ENCODE data around the gene C3orf70. TPM values are rescaled to one million over a fixed set of nuclear protein-coding genes. Genes with fewer than 3 reads are reported as not detected.

Gene C3orf70
- total RNA-seq, 1 donor from 2014 or later, result 5.7 TPM

DNA sequence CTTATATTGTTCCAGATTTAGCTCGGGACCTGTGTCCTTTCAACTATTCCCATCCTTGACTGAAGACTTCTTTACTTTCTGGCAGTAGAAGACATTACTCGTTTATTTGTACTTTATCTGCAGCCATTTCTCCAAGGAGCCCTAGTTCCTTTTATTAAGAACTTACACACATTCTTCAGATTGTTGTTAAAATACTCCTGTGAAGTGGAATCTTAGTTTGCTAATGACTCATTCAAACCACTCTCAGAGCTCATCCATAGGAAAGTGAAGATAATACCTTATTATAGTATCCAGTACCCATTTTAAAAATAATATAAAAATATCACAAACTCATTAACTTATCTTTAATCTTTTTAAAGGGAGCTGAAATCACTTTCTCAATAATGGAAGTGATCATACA lies 63.5 kb downstream of the C3orf70 start:
- no peaks in the 10 kb centered on the region for H3K4me1 ChIP-seq (ENCODE audit: insufficient read depth, low read length)
- H3K27me3 ChIP-seq (ENCODE audit: insufficient read depth, low read length), result no peaks in the 10 kb centered on the region
- H3K36me3 Mint-ChIP-seq (ENCODE audit: low read depth, unreplicated experiment), result no peaks in the 10 kb centered on the region
- H3K4me2 ChIP-seq (ENCODE audit: low read length), result no peak overlapping the region
- FAIRE-seq (no peak), DNase-seq (ENCODE audit: low read depth) (peak; percentile 59)
- H3K4me3 ChIP-seq (ENCODE audit: insufficient read depth, low read depth, low read length), result no peak overlapping the region
- H3K27ac Mint-ChIP-seq (ENCODE audit: unreplicated experiment), result peak overlapping the region; percentile 71
- H3K36me3 ChIP-seq (ENCODE audit: insufficient read depth, low read length), result no peaks in the 10 kb centered on the region
- no peak overlapping the region for H3K9ac ChIP-seq (ENCODE audit: low read length)
- H4K20me1 ChIP-seq (ENCODE audit: insufficient read depth, low read length), result no peaks in the 10 kb centered on the region
- no peaks in the 10 kb centered on the region for H3K9me3 ChIP-seq (ENCODE audit: insufficient read depth, low read depth, low read length)
- peaks cover 20% of the 10 kb centered on the region for H3K4me1 Mint-ChIP-seq (ENCODE audit: low read depth, unreplicated experiment)
- peak overlapping the region; percentile 30 for H3K4me3 Mint-ChIP-seq (ENCODE audit: unreplicated experiment)
- H3K27me3 Mint-ChIP-seq (ENCODE audit: low read depth, unreplicated experiment), result no peaks in the 10 kb centered on the region
- H2AFZ ChIP-seq (ENCODE audit: low read depth, low read length), result no peak overlapping the region
- TF ChIP-seq, protein P1, sequence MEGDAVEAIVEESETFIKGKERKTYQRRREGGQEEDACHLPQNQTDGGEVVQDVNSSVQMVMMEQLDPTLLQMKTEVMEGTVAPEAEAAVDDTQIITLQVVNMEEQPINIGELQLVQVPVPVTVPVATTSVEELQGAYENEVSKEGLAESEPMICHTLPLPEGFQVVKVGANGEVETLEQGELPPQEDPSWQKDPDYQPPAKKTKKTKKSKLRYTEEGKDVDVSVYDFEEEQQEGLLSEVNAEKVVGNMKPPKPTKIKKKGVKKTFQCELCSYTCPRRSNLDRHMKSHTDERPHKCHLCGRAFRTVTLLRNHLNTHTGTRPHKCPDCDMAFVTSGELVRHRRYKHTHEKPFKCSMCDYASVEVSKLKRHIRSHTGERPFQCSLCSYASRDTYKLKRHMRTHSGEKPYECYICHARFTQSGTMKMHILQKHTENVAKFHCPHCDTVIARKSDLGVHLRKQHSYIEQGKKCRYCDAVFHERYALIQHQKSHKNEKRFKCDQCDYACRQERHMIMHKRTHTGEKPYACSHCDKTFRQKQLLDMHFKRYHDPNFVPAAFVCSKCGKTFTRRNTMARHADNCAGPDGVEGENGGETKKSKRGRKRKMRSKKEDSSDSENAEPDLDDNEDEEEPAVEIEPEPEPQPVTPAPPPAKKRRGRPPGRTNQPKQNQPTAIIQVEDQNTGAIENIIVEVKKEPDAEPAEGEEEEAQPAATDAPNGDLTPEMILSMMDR (IDR thresholded peaks at IDR 0.05; ENCODE audit: insufficient read depth, low read depth, low read length), result no peak
- no peak for TF ChIP-seq EZH2 (IDR thresholded peaks at IDR 0.05; ENCODE audit: insufficient read depth, low read length)
- no peak overlapping the region for H3K27ac ChIP-seq (ENCODE audit: low read depth, low read length)
- H3K79me2 ChIP-seq (ENCODE audit: insufficient read depth, low read length), result no peaks in the 10 kb centered on the region
- no peaks in the 10 kb centered on the region for H3K9me3 Mint-ChIP-seq (ENCODE audit: unreplicated experiment)

DNA sequence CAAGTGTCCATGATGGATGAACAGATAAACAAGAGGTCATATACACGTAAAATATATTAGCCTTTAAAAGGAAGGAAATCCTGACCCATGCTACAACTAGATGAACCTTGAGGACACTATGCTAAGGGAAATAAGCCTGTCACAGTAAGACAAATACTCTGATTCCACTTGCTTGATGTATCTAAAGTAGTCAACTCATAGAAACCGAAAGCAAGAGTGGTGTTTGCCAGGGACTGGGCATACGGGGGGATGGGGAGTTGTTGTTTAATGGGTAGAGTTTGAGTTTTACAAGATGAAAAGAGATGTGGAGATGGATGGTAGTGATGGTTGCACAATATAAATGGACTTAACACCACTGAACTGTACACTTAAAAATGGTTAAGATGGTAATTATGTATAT lies 65.4 kb downstream of the C3orf70 start:
- Mint-ChIP-seq H3K27me3 (ENCODE audit: low read depth, unreplicated experiment) (no peaks in the 10 kb centered on the region), H3K36me3 (ENCODE audit: low read depth, unreplicated experiment) (peaks cover 4% of the 10 kb centered on the region), H3K4me3 (ENCODE audit: unreplicated experiment) (no peak overlapping the region), H3K27ac (ENCODE audit: unreplicated experiment) (no peak overlapping the region), H3K4me1 (ENCODE audit: low read depth, unreplicated experiment) (peaks cover 29% of the 10 kb centered on the region), H3K9me3 (ENCODE audit: unreplicated experiment) (no peaks in the 10 kb centered on the region)
- H2AFZ ChIP-seq (ENCODE audit: low read depth, low read length), result no peak overlapping the region
- no peaks in the 10 kb centered on the region for H3K36me3 ChIP-seq (ENCODE audit: insufficient read depth, low read length)
- H4K20me1 ChIP-seq (ENCODE audit: insufficient read depth, low read length), result no peaks in the 10 kb centered on the region
- no peak overlapping the region for H3K27ac ChIP-seq (ENCODE audit: low read depth, low read length)
- FAIRE-seq, result peak; percentile 26
- H3K4me2 ChIP-seq (ENCODE audit: low read length), result no peak overlapping the region
- H3K9ac ChIP-seq (ENCODE audit: low read length), result no peak overlapping the region
- no peaks in the 10 kb centered on the region for H3K9me3 ChIP-seq (ENCODE audit: insufficient read depth, low read depth, low read length)
- no peaks in the 10 kb centered on the region for H3K79me2 ChIP-seq (ENCODE audit: insufficient read depth, low read length)
- TF ChIP-seq EZH2 (IDR thresholded peaks at IDR 0.05; ENCODE audit: insufficient read depth, low read length), result no peak
- TF ChIP-seq, protein P1 (IDR thresholded peaks at IDR 0.05; ENCODE audit: insufficient read depth, low read depth, low read length), result no peak
- DNase-seq (ENCODE audit: low read depth), result no peak
- no peak overlapping the region for H3K4me3 ChIP-seq (ENCODE audit: insufficient read depth, low read depth, low read length)
- H3K27me3 ChIP-seq (ENCODE audit: insufficient read depth, low read length), result no peaks in the 10 kb centered on the region
- H3K4me1 ChIP-seq (ENCODE audit: insufficient read depth, low read length), result no peaks in the 10 kb centered on the region

DNA sequence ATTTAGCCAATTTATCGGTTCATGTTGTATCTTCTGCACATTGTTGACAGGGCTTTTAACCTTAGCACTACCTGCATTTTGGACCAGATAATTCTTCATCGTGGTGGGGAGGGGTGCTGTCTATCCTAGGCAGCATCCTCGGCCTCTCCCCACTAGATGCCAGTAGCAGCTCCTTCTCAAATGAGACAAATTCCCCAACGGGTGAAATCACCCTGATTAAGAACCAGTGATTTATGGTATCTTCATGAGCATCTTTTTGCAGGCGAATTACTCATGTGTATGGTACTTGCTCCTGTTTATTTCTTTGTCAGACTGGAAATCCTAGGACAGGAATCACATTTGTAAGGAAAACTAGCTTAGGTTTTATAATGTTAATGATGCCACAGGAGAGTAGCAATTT lies 68.0 kb downstream of the C3orf70 start:
- FAIRE-seq (no peak), DNase-seq (ENCODE audit: low read depth) (peak; percentile 69)
- Mint-ChIP-seq H3K9me3 (ENCODE audit: unreplicated experiment) (no peaks in the 10 kb centered on the region), H3K27ac (ENCODE audit: unreplicated experiment) (no peak overlapping the region), H3K4me1 (ENCODE audit: low read depth, unreplicated experiment) (peaks cover 35% of the 10 kb centered on the region), H3K36me3 (ENCODE audit: low read depth, unreplicated experiment) (peaks cover 4% of the 10 kb centered on the region), H3K4me3 (ENCODE audit: unreplicated experiment) (no peak overlapping the region), H3K27me3 (ENCODE audit: low read depth, unreplicated experiment) (no peaks in the 10 kb centered on the region)
- H3K79me2 ChIP-seq (ENCODE audit: insufficient read depth, low read length), result no peaks in the 10 kb centered on the region
- H3K9me3 ChIP-seq (ENCODE audit: insufficient read depth, low read depth, low read length), result no peaks in the 10 kb centered on the region
- H3K36me3 ChIP-seq (ENCODE audit: insufficient read depth, low read length), result no peaks in the 10 kb centered on the region
- no peak for TF ChIP-seq EZH2 (IDR thresholded peaks at IDR 0.05; ENCODE audit: insufficient read depth, low read length)
- TF ChIP-seq, protein P1 (IDR thresholded peaks at IDR 0.05; ENCODE audit: insufficient read depth, low read depth, low read length), result peak; percentile 23
- no peak overlapping the region for H3K9ac ChIP-seq (ENCODE audit: low read length)
- H3K4me3 ChIP-seq (ENCODE audit: insufficient read depth, low read depth, low read length), result no peak overlapping the region
- no peak overlapping the region for H3K27ac ChIP-seq (ENCODE audit: low read depth, low read length)
- H4K20me1 ChIP-seq (ENCODE audit: insufficient read depth, low read length), result no peaks in the 10 kb centered on the region
- no peak overlapping the region for H2AFZ ChIP-seq (ENCODE audit: low read depth, low read length)
- no peak overlapping the region for H3K4me2 ChIP-seq (ENCODE audit: low read length)
- H3K27me3 ChIP-seq (ENCODE audit: insufficient read depth, low read length), result no peaks in the 10 kb centered on the region
- H3K4me1 ChIP-seq (ENCODE audit: insufficient read depth, low read length), result no peaks in the 10 kb centered on the region
